HepG2 (cell line): Measurements from ENCODE around the gene ARL16. TPM values are rescaled to one million over a fixed set of nuclear protein-coding genes. Genes with fewer than 3 reads are reported as not detected.

Experiments
- ATAD3A ChIP-seq: sonication (generic); formaldehyde crosslinking; IDR thresholded peaks from 2 replicates; pipeline ENCODE4 v1.4.0; 2020; ENCODE audit warnings: missing genetic modification reagents
- BCLAF1 ChIP-seq: fragments of 450-650 bp; IDR thresholded peaks from 2 replicates; pipeline ENCODE4 v1.6.1; 2017; ENCODE audit warnings: mild to moderate bottlenecking
- HBP1 ChIP-seq: IDR thresholded peaks from 2 replicates; pipeline ENCODE4 v1.6.1; 2016; ENCODE audit warnings: low read depth, control low read depth
- HMG20A ChIP-seq: IDR thresholded peaks from 2 replicates; pipeline ENCODE4 v1.6.1; 2016; ENCODE audit warnings: borderline replicate concordance
- HNRNPK ChIP-seq: fragments of 200-400 bp; formaldehyde crosslinking; IDR thresholded peaks from 2 replicates; pipeline ENCODE4 v1.6.1; 2018; ENCODE audit warnings: low read length, low read depth, moderate library complexity, mild to moderate bottlenecking; ENCODE audit not compliant: poor library complexity, severe bottlenecking
- KDM6A ChIP-seq: IDR thresholded peaks from 2 replicates; pipeline ENCODE4 v1.6.1; 2016; ENCODE audit warnings: low read depth
- KLF12 ChIP-seq: sonication (generic); formaldehyde crosslinking; IDR thresholded peaks from 2 replicates; pipeline ENCODE4 v1.4.0; 2020; ENCODE audit warnings: missing genetic modification reagents, borderline replicate concordance
- NFYB ChIP-seq: sonication (generic); formaldehyde crosslinking; IDR thresholded peaks from 2 replicates; pipeline ENCODE4 v1.4.0; 2020; ENCODE audit warnings: missing genetic modification reagents
- PRDM15 ChIP-seq: sonication (generic); formaldehyde crosslinking; IDR thresholded peaks from 2 replicates; pipeline ENCODE4 v1.4.0; 2020; ENCODE audit warnings: missing genetic modification reagents
- RFX1 ChIP-seq: fragments of 450-650 bp; IDR thresholded peaks from 2 replicates; pipeline ENCODE4 v1.6.1; 2017
- RXRB ChIP-seq: IDR thresholded peaks from 2 replicates; pipeline ENCODE4 v1.6.1; 2016; ENCODE audit warnings: borderline replicate concordance, missing genetic modification reagents, missing compliant biosample characterization
- SALL2 ChIP-seq: sonication (generic); formaldehyde crosslinking; IDR thresholded peaks from 2 replicates; pipeline ENCODE4 v1.8.1; 2023; ENCODE audit warnings: mild to moderate bottlenecking, missing genetic modification reagents, inconsistent platforms
- TBX2 ChIP-seq: sonication (generic); formaldehyde crosslinking; IDR thresholded peaks from 2 replicates; pipeline ENCODE4 v1.5.0; 2020; ENCODE audit warnings: missing genetic modification reagents, mild to moderate bottlenecking, borderline replicate concordance
- TOE1 ChIP-seq: sonication (generic); formaldehyde crosslinking; IDR thresholded peaks from 2 replicates; pipeline ENCODE4 v1.4.0; 2020; ENCODE audit warnings: mild to moderate bottlenecking, missing genetic modification reagents
- ZBTB8A ChIP-seq: sonication (generic); formaldehyde crosslinking; IDR thresholded peaks from 2 replicates; pipeline ENCODE4 v1.4.0; 2020; ENCODE audit warnings: mild to moderate bottlenecking, low read depth, missing genetic modification reagents, borderline replicate concordance
- ZFP91 ChIP-seq: sonication (generic); formaldehyde crosslinking; IDR thresholded peaks from 2 replicates; pipeline ENCODE4 v1.9.0; 2022; ENCODE audit warnings: missing genetic modification reagents, mild to moderate bottlenecking, borderline replicate concordance
- ZNF34 ChIP-seq: sonication (generic); formaldehyde crosslinking; IDR thresholded peaks from 2 replicates; pipeline ENCODE4 v1.4.0; 2020; ENCODE audit warnings: mild to moderate bottlenecking, missing genetic modification reagents, borderline replicate concordance
- ZNF484 ChIP-seq: sonication (generic); formaldehyde crosslinking; IDR thresholded peaks from 2 replicates; pipeline ENCODE4 v1.5.1; 2020; ENCODE audit warnings: mild to moderate bottlenecking, low read depth, missing genetic modification reagents, borderline replicate concordance
- ZNF570 ChIP-seq: sonication (generic); formaldehyde crosslinking; IDR thresholded peaks from 2 replicates; pipeline ENCODE4 v1.4.0; 2020; ENCODE audit warnings: mild to moderate bottlenecking, missing genetic modification reagents, borderline replicate concordance
- polyA plus RNA-seq, 8 experiments: library from polyadenylated mRNA; depleted of rRNA in 3 of 8; stranded (reverse) in 7 of 8; unstranded in 1 of 8; fragments of >200 nt; fragmentation: Illumina TruSeq in 4 of 8; extraction: Trizol in 4 of 8; gene quantifications; 2 replicates each; pipeline versions ENCODE4 v1.2.1 to v1.2.3, GENCODE V29; 2011 to 2016; ENCODE audit warnings: low read depth in 4 of 8, missing spikeins in 1 of 8, mixed read lengths in 1 of 8; ENCODE audit not compliant: insufficient read depth in 1 of 8
- total RNA-seq, 5 experiments: library from RNA; depleted of rRNA; stranded (reverse); fragments of >200 nt; fragmentation: Illumina TruSeq; extraction: Trizol; gene quantifications; 2 replicates each; pipeline ENCODE4 v1.2.3, GENCODE V29; 2016; ENCODE audit warnings: low read depth in 1 of 5

The ARL16 gene
- total and polyA plus RNA-seq, 2 of the 13 experiments (the other 11 are each of a cell fraction or from before 2014, with no cell fraction given), result 20.8 to 30.8 TPM

- TF ChIP-seq ZFP91 (CRISPR knock-in tag) (peak; percentile 92), HNRNPK (no peak), HBP1 (peak; percentile 85; the same call in 1 of the 2 replicates), TBX2 (CRISPR knock-in tag) (peak; percentile 93), RXRB (CRISPR knock-in tag) (peak; percentile 86), HMG20A (CRISPR knock-in tag) (no peak; the same call in 1 of the 2 replicates), PRDM15 (CRISPR knock-in tag) (0 out of 2 replicates have a peak, but pooled peaks have one; percentile 53), BCLAF1 (no peak), ATAD3A (CRISPR knock-in tag) (peak; percentile 91; the same call in 1 of the 2 replicates), ZNF484 (CRISPR knock-in tag) (peak; percentile 93; the same call in 1 of the 2 replicates), NFYB (CRISPR knock-in tag) (peak; percentile 92), KDM6A (CRISPR knock-in tag) (0 out of 2 replicates have a peak, but pooled peaks have one; percentile 25), TOE1 (CRISPR knock-in tag) (peak; percentile 86; the same call in 1 of the 2 replicates), SALL2 (CRISPR knock-in tag) (peak; percentile 88), KLF12 (CRISPR knock-in tag) (peak; percentile 84; the same call in 1 of the 2 replicates), RFX1 (no peak), ZNF570 (0 out of 2 replicates have a peak, but pooled peaks have one; percentile 91), ZNF34 (CRISPR knock-in tag) (no peak), ZBTB8A (CRISPR knock-in tag) (peak; percentile 94)
Measured at GRCh38 chr17:81727324-81728031, 43.9 kb upstream of the ARL16 start (continued).
